T47D (cell line): ENCODE measurements around the gene CNRIP1.
A peak's percentile ranks its signal among the peaks of the same experiment; 100 is the strongest.

Source experiments
- DNase-seq, 2 experiments: peaks; one replicate each; pipeline versions ENCODE4 v3.0.0 to v3.0.0-alpha.2; 2011 to 2012; ENCODE audit warnings: low read depth in 1 of 2, low spot score in 1 of 2
- JUND ChIP-seq: IDR thresholded peaks from 2 replicates; pipeline ENCODE4 v1.6.1; 2012; ENCODE audit warnings: low read depth
- in situ Hi-C: cut with HindIII; loops from 2 replicates; pipeline ENCODE4 v1.10.0; 2016; ENCODE audit warnings: low sequenced_read_pairs, low pct_unique_long_range_greater_than_20kb

Gene CNRIP1

GRCh38 chr2:68250652-68251186 lies 69.0 kb downstream of the CNRIP1 start:
- DNase-seq: no peak
- in situ Hi-C loops: no loop called here
- no peak for TF ChIP-seq JUND

GRCh38 chr2:68250196-68250595 lies 69.6 kb downstream of the CNRIP1 start:
- no peak for DNase-seq
- no peak for TF ChIP-seq JUND
- in situ Hi-C loops: no loop called here

GRCh38 chr2:68248806-68249205 lies 70.9 kb downstream of the CNRIP1 start:
- no peak for TF ChIP-seq JUND
- no peak for DNase-seq
- in situ Hi-C loops: no loop called here

- TF ChIP-seq JUND: no peak
- no peak for DNase-seq
- in situ Hi-C loops: no loop called here
Measured at GRCh38 chr2:68248361-68248760, 71.4 kb downstream of the CNRIP1 start.

GRCh38 chr2:68246396-68246795 lies 73.4 kb downstream of the CNRIP1 start:
- in situ Hi-C loops: no loop called here
- no peak for DNase-seq
- no peak for TF ChIP-seq JUND

GRCh38 chr2:68245672-68246071 lies 74.1 kb downstream of the CNRIP1 start:
- in situ Hi-C loops: no loop called here
- DNase-seq: no peak
- no peak for TF ChIP-seq JUND

- no peak for TF ChIP-seq JUND
- DNase-seq: no peak
- in situ Hi-C loops: no loop called here
Measured at GRCh38 chr2:68245066-68245465, 74.7 kb downstream of the CNRIP1 start.

GRCh38 chr2:68244456-68244855 lies 75.3 kb downstream of the CNRIP1 start:
- in situ Hi-C loops: no loop called here
- TF ChIP-seq JUND: no peak
- DNase-seq: peak in 1 of 2 experiments; percentile 3
